ENCODE data around the gene BBOF1. TPM values are rescaled to one million over a fixed set of nuclear protein-coding genes. Genes with fewer than 3 reads are reported as not detected.

The BBOF1 gene
- total RNA-seq, 1 donor from 2014 or later = 0.88 TPM

GRCh38 chr14:74045522-74045921 is 26.4 kb downstream of the BBOF1 start:
- H3K36me3 Mint-ChIP-seq (ENCODE audit: low read depth) = no peaks in the 10 kb centered on the region
- no peaks in the 10 kb centered on the region for H3K9me3 Mint-ChIP-seq
- no peak overlapping the region for H3K4me3 Mint-ChIP-seq
- no peak overlapping the region for H3K27ac Mint-ChIP-seq
- intact Hi-C loops (cut with micrococcal nuclease) = no loop called here
- DNase-seq (ENCODE audit: low spot score) = no peak
- no peaks in the 10 kb centered on the region for H3K4me1 Mint-ChIP-seq (ENCODE audit: low read depth)
- peaks cover 5% of the 10 kb centered on the region for H3K27me3 Mint-ChIP-seq (ENCODE audit: insufficient read depth)

GRCh38 chr14:74048281-74048680 is 29.1 kb downstream of the BBOF1 start:
- Mint-ChIP-seq H3K4me3 (no peak overlapping the region), H3K27ac (no peak overlapping the region), H3K9me3 (no peaks in the 10 kb centered on the region), H3K27me3 (ENCODE audit: insufficient read depth) (peaks cover 5% of the 10 kb centered on the region), H3K36me3 (ENCODE audit: low read depth) (no peaks in the 10 kb centered on the region), H3K4me1 (ENCODE audit: low read depth) (no peaks in the 10 kb centered on the region)
- no peak for DNase-seq (ENCODE audit: low spot score)
- intact Hi-C loops (cut with micrococcal nuclease) = no loop called here

GRCh38 chr14:74049876-74050495 is 30.8 kb downstream of the BBOF1 start:
- Mint-ChIP-seq H3K4me1 (ENCODE audit: low read depth) (no peaks in the 10 kb centered on the region), H3K4me3 (no peak overlapping the region), H3K36me3 (ENCODE audit: low read depth) (no peaks in the 10 kb centered on the region), H3K9me3 (no peaks in the 10 kb centered on the region), H3K27me3 (ENCODE audit: insufficient read depth) (peaks cover 5% of the 10 kb centered on the region), H3K27ac (no peak overlapping the region)
- intact Hi-C loops (cut with micrococcal nuclease) = no loop called here
- no peak for DNase-seq (ENCODE audit: low spot score)

- no peak overlapping the region for H3K27ac Mint-ChIP-seq
- no peaks in the 10 kb centered on the region for H3K27me3 Mint-ChIP-seq (ENCODE audit: insufficient read depth)
- no peak overlapping the region for H3K4me3 Mint-ChIP-seq
- no peaks in the 10 kb centered on the region for H3K9me3 Mint-ChIP-seq
- H3K36me3 Mint-ChIP-seq (ENCODE audit: low read depth) = peaks cover 14% of the 10 kb centered on the region
- no peaks in the 10 kb centered on the region for H3K4me1 Mint-ChIP-seq (ENCODE audit: low read depth)
- intact Hi-C loops (cut with micrococcal nuclease) = no loop called here
- no peak for DNase-seq (ENCODE audit: low spot score)
Observed at GRCh38 chr14:74062809-74063150, 43.6 kb downstream of the BBOF1 start.

DNA sequence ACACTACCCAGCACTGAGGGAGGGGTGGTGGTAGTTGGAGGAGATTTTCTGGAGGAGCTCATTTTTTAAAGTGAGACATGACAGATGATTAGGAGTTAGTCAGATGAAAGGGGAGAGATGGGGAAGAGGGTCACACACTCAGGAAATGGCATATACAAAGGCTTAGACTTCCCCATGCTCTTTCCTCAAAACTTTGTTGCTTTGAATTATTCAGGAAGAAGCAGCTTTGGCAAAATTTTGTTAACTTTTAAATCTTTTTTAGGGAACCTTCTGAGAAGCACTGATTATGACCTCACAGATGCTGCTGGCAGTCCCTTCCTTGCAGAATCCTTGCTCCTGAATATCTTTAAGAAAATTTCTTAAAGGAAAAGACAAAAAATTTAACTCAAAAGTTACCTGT is 45.3 kb downstream of the BBOF1 start:
- no peak overlapping the region for H3K4me3 Mint-ChIP-seq
- H3K27me3 Mint-ChIP-seq (ENCODE audit: insufficient read depth) = no peaks in the 10 kb centered on the region
- intact Hi-C loops (cut with micrococcal nuclease) = no loop called here
- DNase-seq (ENCODE audit: low spot score) = no peak
- H3K9me3 Mint-ChIP-seq = no peaks in the 10 kb centered on the region
- H3K36me3 Mint-ChIP-seq (ENCODE audit: low read depth) = peaks cover 14% of the 10 kb centered on the region
- no peak overlapping the region for H3K27ac Mint-ChIP-seq
- H3K4me1 Mint-ChIP-seq (ENCODE audit: low read depth) = no peaks in the 10 kb centered on the region

GRCh38 chr14:74064883-74065282 is 45.7 kb downstream of the BBOF1 start:
- intact Hi-C loops (cut with micrococcal nuclease) = no loop called here
- no peak overlapping the region for H3K4me3 Mint-ChIP-seq
- H3K9me3 Mint-ChIP-seq = no peaks in the 10 kb centered on the region
- no peaks in the 10 kb centered on the region for H3K4me1 Mint-ChIP-seq (ENCODE audit: low read depth)
- no peaks in the 10 kb centered on the region for H3K27me3 Mint-ChIP-seq (ENCODE audit: insufficient read depth)
- H3K27ac Mint-ChIP-seq = no peak overlapping the region
- no peak for DNase-seq (ENCODE audit: low spot score)
- peaks cover 14% of the 10 kb centered on the region for H3K36me3 Mint-ChIP-seq (ENCODE audit: low read depth)

- H3K4me3 Mint-ChIP-seq = no peak overlapping the region
- no peaks in the 10 kb centered on the region for H3K9me3 Mint-ChIP-seq
- no peak overlapping the region for H3K27ac Mint-ChIP-seq
- H3K4me1 Mint-ChIP-seq (ENCODE audit: low read depth) = no peaks in the 10 kb centered on the region
- H3K27me3 Mint-ChIP-seq (ENCODE audit: insufficient read depth) = no peaks in the 10 kb centered on the region
- intact Hi-C loops (cut with micrococcal nuclease) = no loop called here
- DNase-seq (ENCODE audit: low spot score) = no peak
- H3K36me3 Mint-ChIP-seq (ENCODE audit: low read depth) = peaks cover 13% of the 10 kb centered on the region
Observed at GRCh38 chr14:74065746-74066575, 46.8 kb downstream of the BBOF1 start.

- no peak for DNase-seq (ENCODE audit: low spot score)
- intact Hi-C loops (cut with micrococcal nuclease) = no loop called here
- Mint-ChIP-seq H3K4me1 (ENCODE audit: low read depth) (peaks cover 4% of the 10 kb centered on the region), H3K27me3 (ENCODE audit: insufficient read depth) (no peaks in the 10 kb centered on the region), H3K27ac (no peak overlapping the region), H3K9me3 (no peaks in the 10 kb centered on the region), H3K4me3 (no peak overlapping the region), H3K36me3 (ENCODE audit: low read depth) (no peaks in the 10 kb centered on the region)
Observed at GRCh38 chr14:74077401-74077800, 58.3 kb downstream of the BBOF1 start.

GRCh38 chr14:74080820-74081460 is 61.8 kb downstream of the BBOF1 start:
- no peak overlapping the region for H3K27ac Mint-ChIP-seq
- H3K4me3 Mint-ChIP-seq = no peak overlapping the region
- no peaks in the 10 kb centered on the region for H3K9me3 Mint-ChIP-seq
- H3K27me3 Mint-ChIP-seq (ENCODE audit: insufficient read depth) = peaks cover 4% of the 10 kb centered on the region
- peaks cover 28% of the 10 kb centered on the region for H3K4me1 Mint-ChIP-seq (ENCODE audit: low read depth)
- H3K36me3 Mint-ChIP-seq (ENCODE audit: low read depth) = no peaks in the 10 kb centered on the region
- intact Hi-C loops (cut with micrococcal nuclease) = loop anchor here (5.0 to 10.0 kb wide), 5 partner anchors 296 to 1194 kb away; partner anchors contain the start of genes FOS, PSEN1 and RBM25
- no peak for DNase-seq (ENCODE audit: low spot score)

DNA sequence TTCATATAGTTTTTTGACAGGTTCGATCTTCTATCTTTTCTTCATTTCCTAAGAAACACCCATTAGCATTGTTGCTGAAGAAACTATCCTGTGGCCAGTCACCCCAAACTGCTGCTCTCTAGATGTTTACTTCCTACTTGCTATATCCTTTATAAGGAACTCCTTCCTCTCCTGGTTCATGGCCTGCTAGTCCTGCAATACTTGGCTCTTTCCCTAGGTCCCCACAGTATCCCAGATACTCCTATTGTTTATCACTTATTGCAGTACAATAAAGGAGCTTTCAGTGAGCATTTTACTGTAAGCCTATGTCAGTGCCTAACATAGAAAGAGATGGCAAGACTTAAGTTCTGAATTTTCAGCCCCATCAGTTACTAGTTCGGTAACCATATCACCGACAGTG is 62.3 kb downstream of the BBOF1 start:
- Mint-ChIP-seq H3K4me3 (no peak overlapping the region), H3K9me3 (no peaks in the 10 kb centered on the region), H3K4me1 (ENCODE audit: low read depth) (peaks cover 34% of the 10 kb centered on the region), H3K27ac (no peak overlapping the region), H3K36me3 (ENCODE audit: low read depth) (no peaks in the 10 kb centered on the region), H3K27me3 (ENCODE audit: insufficient read depth) (peaks cover 4% of the 10 kb centered on the region)
- no peak for DNase-seq (ENCODE audit: low spot score)
- intact Hi-C loops (cut with micrococcal nuclease) = loop anchor here (5.0 to 10.0 kb wide), 5 partner anchors 297 to 1193 kb away; partner anchors contain the start of genes FOS, PSEN1 and RBM25

DNA sequence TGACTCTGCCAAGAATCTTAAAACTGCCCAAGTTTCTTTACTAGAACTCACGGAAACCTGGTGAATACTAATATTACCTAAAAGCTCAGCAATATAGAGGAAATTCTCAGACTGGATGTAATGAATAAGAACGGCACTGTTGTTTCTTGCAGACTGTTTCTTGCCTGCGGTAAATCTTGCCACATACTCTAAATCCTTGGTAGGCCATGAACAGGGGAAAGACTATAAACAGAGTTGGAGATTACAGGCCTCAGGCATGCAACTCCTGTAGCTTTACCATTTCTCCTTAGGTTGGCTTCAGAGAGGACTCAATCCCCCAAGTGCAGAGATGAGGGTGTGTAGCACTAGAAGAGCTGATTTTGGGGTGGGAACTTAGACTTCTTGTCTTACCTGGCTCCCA is 64.0 kb downstream of the BBOF1 start:
- Mint-ChIP-seq H3K36me3 (ENCODE audit: low read depth) (no peaks in the 10 kb centered on the region), H3K27me3 (ENCODE audit: insufficient read depth) (peaks cover 4% of the 10 kb centered on the region)
- DNase-seq (ENCODE audit: low spot score) = no peak

DNA sequence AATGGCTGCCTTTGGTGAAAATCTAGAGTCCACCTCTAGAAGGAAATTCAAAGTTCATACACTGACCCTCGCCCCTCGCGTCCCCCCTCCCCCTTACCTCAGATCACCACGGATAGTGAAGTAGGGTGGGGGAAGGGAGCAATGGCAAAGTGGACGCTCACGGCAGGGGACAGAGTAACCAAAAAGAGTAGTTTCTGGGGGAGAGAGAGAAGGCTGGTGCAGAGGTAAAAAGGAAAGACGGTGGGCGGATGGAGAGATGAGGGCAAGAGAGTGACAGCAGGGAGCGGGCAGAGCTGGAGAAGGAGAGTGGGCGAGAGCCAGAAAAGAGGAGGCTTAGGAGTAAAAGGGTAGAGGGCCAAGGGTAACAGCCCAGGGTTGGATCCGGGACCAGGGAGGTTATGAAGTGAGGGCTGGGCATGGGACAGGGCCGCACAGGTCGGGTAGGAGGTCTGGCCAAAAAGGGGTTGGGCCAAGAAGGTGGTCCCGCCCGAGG is 64.7 kb downstream of the BBOF1 start:
- intact Hi-C loops (cut with micrococcal nuclease) = loop anchor here (1.0 to 10.0 kb wide), 13 partner anchors 65 to 1191 kb away; partner anchors contain the start of genes ABCD4, BBOF1, COQ6 and ENTPD5
- H3K36me3 Mint-ChIP-seq (ENCODE audit: low read depth) = peaks cover 6% of the 10 kb centered on the region
- no peak for DNase-seq (ENCODE audit: low spot score)
- H3K4me1 Mint-ChIP-seq (ENCODE audit: low read depth) = peaks cover 39% of the 10 kb centered on the region
- H3K27me3 Mint-ChIP-seq (ENCODE audit: insufficient read depth) = peaks cover 4% of the 10 kb centered on the region
- H3K27ac Mint-ChIP-seq = peak overlapping the region; percentile 94
- peaks cover 3% of the 10 kb centered on the region for H3K9me3 Mint-ChIP-seq
- peak overlapping the region; percentile 94 for H3K4me3 Mint-ChIP-seq

More for the DNA sequence above, 64.0 kb downstream of the BBOF1 start:
- Mint-ChIP-seq H3K4me3 (peak overlapping the region; percentile 94), H3K4me1 (ENCODE audit: low read depth) (peaks cover 35% of the 10 kb centered on the region), H3K27ac (no peak overlapping the region), H3K9me3 (no peaks in the 10 kb centered on the region)
- intact Hi-C loops (cut with micrococcal nuclease) = loop anchor here (5.0 to 10.0 kb wide), 5 partner anchors 298 to 1192 kb away; partner anchors contain the start of genes FOS, PSEN1 and RBM25

Data from activated T-helper 1 cell treated with anti-CD3 and anti-CD28 coated beads, Interleukin-12 subunit alpha, Interleukin-12 subunit beta, Interleukin-2, Interleukin-4 antibody, amounts not matched to agents 30 ng/mL and 10 ng/mL and 1 ng/mL, durations not matched to agents 14 hours and 24 hours and 36 hours (primary cell).